Right lobe of liver (tissue), 6 donors: ENCODE data around the gene PSMD6. TPM values are rescaled to one million over a fixed set of nuclear protein-coding genes. Genes with fewer than 3 reads are reported as not detected.

Experiments
- ATAC-seq, 4 donors: fragments of 200-7000 bp; cut with Tn5 transposase; one replicate each; pipeline ENCODE4 v1.9.1; 2020; ENCODE audit warnings: mild to moderate bottlenecking in 4 of 4, moderate library complexity in 4 of 4
- DNase-seq, 3 donors: peaks; one replicate each; pipeline ENCODE4 v3.0.0-alpha.2; 2020
- H3K27ac ChIP-seq, 3 donors: fragments of 200-600 bp; one replicate each; pipeline ENCODE4 v1.8.0; 2022
- H3K27me3 ChIP-seq, 2 donors: fragments of 200-600 bp; one replicate each; pipeline ENCODE4 v1.8.0; 2022
- H3K36me3 ChIP-seq, 4 donors: fragments of 200-600 bp; sonication (generic) in 1 of 4; one replicate each; pipeline versions ENCODE4 v1.5.1 to v1.8.0; 2017 to 2022; ENCODE audit warnings: control low read depth in 1 of 4
- H3K4me1 ChIP-seq, 4 donors: fragments of 200-600 bp; sonication (generic) in 1 of 4; one replicate each; pipeline versions ENCODE4 v1.5.1 to v1.8.0; 2017 to 2022; ENCODE audit warnings: control low read depth in 1 of 4
- H3K4me3 ChIP-seq, 3 donors: fragments of 200-600 bp; one replicate each; pipeline ENCODE4 v1.8.0; 2022
- H3K9me3 ChIP-seq, 4 donors: fragments of 200-600 bp; sonication (generic) in 1 of 4; one replicate each; pipeline versions ENCODE4 v1.5.1 to v1.8.0; 2017 to 2022; ENCODE audit warnings: control low read depth in 1 of 4
- CTCF ChIP-seq, 4 donors: fragments of 200-600 bp in 3 of 4; fragments of 450-650 bp in 1 of 4; IDR thresholded peaks; one replicate each; pipeline versions ENCODE4 v1.5.1 to v1.8.0; 2016 to 2022; ENCODE audit warnings: antibody characterized with exemption in 4 of 4, mild to moderate bottlenecking in 2 of 4
- POLR2A ChIP-seq: fragments of 450-650 bp; IDR thresholded peaks from one replicate; pipeline ENCODE4 v1.6.1; 2017; ENCODE audit warnings: antibody characterized with exemption, mild to moderate bottlenecking
- WGBS: methylation state at CpG from one replicate; pipeline ENCODE4 v1.1.6; 2018; ENCODE audit warnings: low coverage, low lambda C conversion rate; ENCODE audit not compliant: insufficient coverage; ENCODE audit errors: missing lambda C conversion rate; 5-methylcytosine and 5-hydroxymethylcytosine counted together
- intact Hi-C, 2 donors: fragments of 100-400 bp; cut with DNase I; formaldehyde crosslinking; loops; one replicate each; pipeline versions ENCODE4 v1.11.2 to v1.14.1; 2022
- total RNA-seq, 6 experiments: library from RNA; depleted of rRNA in 2 of 6; stranded (reverse); fragments of >200 nt in 2 of 6; fragmentation: NEBNext Ultra II Directional in 3 of 6; extraction: Animal tissue kit (Norgen Biotek cat#: 25700) in 3 of 6; gene quantifications; one replicate each; pipeline versions ENCODE4 v1.1.0 to v1.2.4, GENCODE V29; 2016 to 2023
- donor health status: DM: no; HTN: yes; CAD: no.
- donor health status: DM: no; HTN: no; CAD: no.
- donor health status: DM: no; HTN: no; CAD: no.
- donor health status: DM: no; HTN: yes; CAD: no.
- donor health status: DM: no; HTN: yes; CAD: no.

Gene PSMD6
- total RNA-seq, 6 experiments from 2014 or later = 33.1 to 41.9 (median 35.9) TPM

- Histone ChIP-seq H3K4me1 (no peaks in the 10 kb centered on the region), H3K27ac (no peak overlapping the region), H3K4me3 (no peak overlapping the region), H3K27me3 (no peaks in the 10 kb centered on the region), H3K9me3 (no peaks in the 10 kb centered on the region), H3K36me3 (no peaks in the 10 kb centered on the region)
- no peak for DNase-seq
- WGBS = 59% methylated on average over 3 of the region's 3 CpGs
- TF ChIP-seq CTCF (IDR thresholded peaks at IDR 0.05) = no peak
- TF ChIP-seq POLR2A = no peak
- no peak for ATAC-seq
- intact Hi-C loops = no loop called here
These were observed 36.3 kb upstream of the PSMD6 start for GRCh38 chr3:64059484-64060175.

GRCh38 chr3:64058566-64058965 is 35.3 kb upstream of the PSMD6 start:
- intact Hi-C loops = no loop called here
- Histone ChIP-seq H3K27me3 (no peaks in the 10 kb centered on the region), H3K4me1 (no peaks in the 10 kb centered on the region), H3K27ac (no peak overlapping the region), H3K9me3 (no peaks in the 10 kb centered on the region), H3K4me3 (no peak overlapping the region), H3K36me3 (no peaks in the 10 kb centered on the region)
- DNase-seq = no peak
- ATAC-seq = no peak
- WGBS = 37% methylated on average over 4 of the region's 4 CpGs
- TF ChIP-seq CTCF (IDR thresholded peaks at IDR 0.05) (no peak), POLR2A (no peak)

DNA sequence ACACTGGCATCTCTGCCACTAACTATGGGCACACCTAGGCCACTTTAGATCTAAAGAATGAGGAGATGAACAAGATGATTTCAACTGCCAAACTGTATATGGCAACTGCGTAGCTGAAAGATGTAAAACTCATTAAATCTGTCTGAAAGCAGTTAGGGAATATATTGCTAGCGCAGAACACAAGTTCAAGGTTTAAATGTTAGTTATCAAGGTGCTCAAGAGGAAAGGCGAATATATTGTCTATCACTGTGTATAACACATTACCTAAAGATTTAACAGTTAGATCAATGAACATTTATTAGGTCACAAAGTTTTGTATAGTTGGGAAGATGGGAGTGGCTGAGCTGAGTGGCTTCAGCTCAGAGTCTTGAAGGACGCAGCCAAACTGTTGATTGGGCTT is 33.9 kb upstream of the PSMD6 start:
- Histone ChIP-seq H3K4me1 (no peaks in the 10 kb centered on the region), H3K36me3 (no peaks in the 10 kb centered on the region), H3K27ac (no peak overlapping the region), H3K9me3 (no peaks in the 10 kb centered on the region), H3K4me3 (no peak overlapping the region), H3K27me3 (no peaks in the 10 kb centered on the region)
- intact Hi-C loops = no loop called here
- TF ChIP-seq CTCF (IDR thresholded peaks at IDR 0.05) (no peak), POLR2A (no peak)
- ATAC-seq (no peak), DNase-seq (no peak)
- WGBS = 75% methylated on average over 4 of the region's 4 CpGs

DNA sequence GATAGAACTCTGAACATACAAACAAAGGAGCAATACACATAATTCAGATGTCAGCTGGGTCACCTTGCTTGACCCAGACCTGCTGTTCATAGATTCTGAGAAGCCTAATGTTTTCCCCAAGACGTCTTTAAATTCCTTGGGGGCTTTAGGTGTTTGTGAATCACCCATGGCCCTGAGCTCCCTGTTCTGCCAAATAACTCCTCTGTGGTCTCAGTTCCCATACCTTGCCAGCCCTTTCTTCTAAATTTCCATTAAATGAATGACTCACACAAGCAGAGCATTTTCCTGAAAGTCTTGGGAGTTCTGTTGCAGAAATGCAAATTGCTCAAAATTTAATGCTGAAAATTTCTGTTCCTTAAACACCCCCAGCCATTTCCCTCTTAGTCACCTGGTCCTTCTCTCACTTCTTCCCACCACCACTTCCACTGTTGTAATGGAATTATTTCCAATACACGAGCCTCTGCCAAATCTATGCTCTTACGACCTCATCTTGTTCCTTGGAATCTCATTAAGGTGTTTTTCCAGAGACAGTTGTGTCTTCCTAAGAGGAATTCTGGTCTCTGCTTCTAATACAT is 33.4 kb upstream of the PSMD6 start:
- Histone ChIP-seq H3K4me1 (no peaks in the 10 kb centered on the region), H3K27me3 (no peaks in the 10 kb centered on the region), H3K27ac (no peak overlapping the region), H3K36me3 (no peaks in the 10 kb centered on the region), H3K4me3 (no peak overlapping the region), H3K9me3 (no peaks in the 10 kb centered on the region)
- DNase-seq (no peak), ATAC-seq (no peak)
- intact Hi-C loops = no loop called here
- 47% methylated on average over 3 of the region's 3 CpGs for WGBS
- no peak for TF ChIP-seq CTCF (IDR thresholded peaks at IDR 0.05)
